Measurements from ENCODE around the gene CADM2.

The CADM2 gene

GRCh38 chr3:85842081-85842480 is 883.3 kb downstream of the CADM2 start:
- Histone ChIP-seq H3K4me1 (ENCODE audit: control insufficient read depth, insufficient read depth, low read depth, low read length) (no peaks in the 10 kb centered on the region), H3K79me1 (replicated peaks; ENCODE audit: low read length, poor library complexity, severe bottlenecking) (no peaks in the 10 kb centered on the region), H2BK5ac (ENCODE audit: low read depth, low read length, poor library complexity, severe bottlenecking) (no peak overlapping the region), H4K91ac (ENCODE audit: low read length) (no peak overlapping the region), H3K4ac (ENCODE audit: low read depth in 1 of 2, low read length in 2 of 2) (no peak overlapping the region), H3K18ac (ENCODE audit: low read depth in 1 of 2, low read length in 2 of 2) (no peak overlapping the region), H3K4me2 (ENCODE audit: low read length, poor library complexity, severe bottlenecking) (no peak overlapping the region), H3K27ac (ENCODE audit: low read length, poor library complexity, severe bottlenecking) (no peak overlapping the region), H2BK12ac (ENCODE audit: low read length in 2 of 2) (no peak overlapping the region), H3K4me3 (ENCODE audit: insufficient read depth in 1 of 2, low read depth in 1 of 2, low read length in 2 of 2) (no peak overlapping the region), H2BK120ac (ENCODE audit: low read depth, low read length) (no peak overlapping the region), H3K9ac (ENCODE audit: low read length) (no peak overlapping the region), H3K23ac (ENCODE audit: low read length in 2 of 2) (no peak overlapping the region), H3K27me3 (ENCODE audit: control insufficient read depth in 1 of 2, insufficient read depth in 1 of 2, low read length in 2 of 2) (no peaks in the 10 kb centered on the region), H2AFZ (ENCODE audit: low read depth, low read length) (no peak overlapping the region), H4K8ac (ENCODE audit: low read length) (no peak overlapping the region), H3K36me3 (ENCODE audit: control insufficient read depth in 1 of 2, insufficient read depth in 2 of 2, low read depth in 1 of 2, low read length in 2 of 2) (no peaks in the 10 kb centered on the region), H3K9me3 (ENCODE audit: control insufficient read depth, low read length) (no peaks in the 10 kb centered on the region), H3K14ac (ENCODE audit: low read length in 2 of 2) (no peak overlapping the region), H2BK15ac (ENCODE audit: low read depth, poor library complexity, severe bottlenecking) (no peak overlapping the region), H2AK5ac (ENCODE audit: low read length, severe bottlenecking) (no peak overlapping the region)
- 89% methylated on average over 3 of the region's 3 CpGs for WGBS
- no peak for DNase-seq

- H3K4me2 ChIP-seq (ENCODE audit: low read length, poor library complexity, severe bottlenecking): no peak overlapping the region
- no peak overlapping the region for H3K4ac ChIP-seq (ENCODE audit: low read depth in 1 of 2, low read length in 2 of 2)
- no peaks in the 10 kb centered on the region for H3K9me3 ChIP-seq (ENCODE audit: control insufficient read depth, low read length)
- no peaks in the 10 kb centered on the region for H3K4me1 ChIP-seq (ENCODE audit: control insufficient read depth, insufficient read depth, low read depth, low read length)
- H3K14ac ChIP-seq (ENCODE audit: low read length in 2 of 2): no peak overlapping the region
- no peak overlapping the region for H2AK5ac ChIP-seq (ENCODE audit: low read length, severe bottlenecking)
- no peak for DNase-seq
- H3K18ac ChIP-seq (ENCODE audit: low read depth in 1 of 2, low read length in 2 of 2): no peak overlapping the region
- no peaks in the 10 kb centered on the region for H3K79me1 ChIP-seq (replicated peaks; ENCODE audit: low read length, poor library complexity, severe bottlenecking)
- H3K9ac ChIP-seq (ENCODE audit: low read length): no peak overlapping the region
- H3K27me3 ChIP-seq (ENCODE audit: control insufficient read depth in 1 of 2, insufficient read depth in 1 of 2, low read length in 2 of 2): no peaks in the 10 kb centered on the region
- H4K8ac ChIP-seq (ENCODE audit: low read length): no peak overlapping the region
- H2BK12ac ChIP-seq (ENCODE audit: low read length in 2 of 2): no peak overlapping the region
- H3K4me3 ChIP-seq (ENCODE audit: insufficient read depth in 1 of 2, low read depth in 1 of 2, low read length in 2 of 2): no peak overlapping the region
- no peak overlapping the region for H2BK5ac ChIP-seq (ENCODE audit: low read depth, low read length, poor library complexity, severe bottlenecking)
- no peak overlapping the region for H4K91ac ChIP-seq (ENCODE audit: low read length)
- no peak overlapping the region for H2BK120ac ChIP-seq (ENCODE audit: low read depth, low read length)
- no peak overlapping the region for H2AFZ ChIP-seq (ENCODE audit: low read depth, low read length)
- H3K23ac ChIP-seq (ENCODE audit: low read length in 2 of 2): no peak overlapping the region
- no peaks in the 10 kb centered on the region for H3K36me3 ChIP-seq (ENCODE audit: control insufficient read depth in 1 of 2, insufficient read depth in 2 of 2, low read depth in 1 of 2, low read length in 2 of 2)
- no peak overlapping the region for H3K27ac ChIP-seq (ENCODE audit: low read length, poor library complexity, severe bottlenecking)
- H2BK15ac ChIP-seq (ENCODE audit: low read depth, poor library complexity, severe bottlenecking): no peak overlapping the region
These were observed 888.2 kb downstream of the CADM2 start for GRCh38 chr3:85846940-85847339.

- Histone ChIP-seq H2AFZ (ENCODE audit: low read depth, low read length) (no peak overlapping the region), H3K4ac (ENCODE audit: low read depth in 1 of 2, low read length in 2 of 2) (no peak overlapping the region), H3K36me3 (ENCODE audit: control insufficient read depth in 1 of 2, insufficient read depth in 2 of 2, low read depth in 1 of 2, low read length in 2 of 2) (no peaks in the 10 kb centered on the region), H3K79me1 (replicated peaks; ENCODE audit: low read length, poor library complexity, severe bottlenecking) (no peaks in the 10 kb centered on the region), H2BK5ac (ENCODE audit: low read depth, low read length, poor library complexity, severe bottlenecking) (no peak overlapping the region), H2BK120ac (ENCODE audit: low read depth, low read length) (no peak overlapping the region), H2BK12ac (ENCODE audit: low read length in 2 of 2) (no peak overlapping the region), H2AK5ac (ENCODE audit: low read length, severe bottlenecking) (no peak overlapping the region), H3K4me1 (ENCODE audit: control insufficient read depth, insufficient read depth, low read depth, low read length) (no peaks in the 10 kb centered on the region), H3K23ac (ENCODE audit: low read length in 2 of 2) (no peak overlapping the region), H4K91ac (ENCODE audit: low read length) (no peak overlapping the region), H3K9me3 (ENCODE audit: control insufficient read depth, low read length) (no peaks in the 10 kb centered on the region), H3K27me3 (ENCODE audit: control insufficient read depth in 1 of 2, insufficient read depth in 1 of 2, low read length in 2 of 2) (no peaks in the 10 kb centered on the region), H4K8ac (ENCODE audit: low read length) (no peak overlapping the region), H3K18ac (ENCODE audit: low read depth in 1 of 2, low read length in 2 of 2) (no peak overlapping the region), H3K4me3 (ENCODE audit: insufficient read depth in 1 of 2, low read depth in 1 of 2, low read length in 2 of 2) (no peak overlapping the region), H2BK15ac (ENCODE audit: low read depth, poor library complexity, severe bottlenecking) (no peak overlapping the region), H3K14ac (ENCODE audit: low read length in 2 of 2) (no peak overlapping the region), H3K9ac (ENCODE audit: low read length) (no peak overlapping the region), H3K4me2 (ENCODE audit: low read length, poor library complexity, severe bottlenecking) (no peak overlapping the region), H3K27ac (ENCODE audit: low read length, poor library complexity, severe bottlenecking) (no peak overlapping the region)
- DNase-seq: no peak
These were observed 892.3 kb downstream of the CADM2 start for GRCh38 chr3:85851071-85851470.

- no peak overlapping the region for H2BK120ac ChIP-seq (ENCODE audit: low read depth, low read length)
- no peaks in the 10 kb centered on the region for H3K79me1 ChIP-seq (replicated peaks; ENCODE audit: low read length, poor library complexity, severe bottlenecking)
- H3K36me3 ChIP-seq (ENCODE audit: control insufficient read depth in 1 of 2, insufficient read depth in 2 of 2, low read depth in 1 of 2, low read length in 2 of 2): no peaks in the 10 kb centered on the region
- H3K4me3 ChIP-seq (ENCODE audit: insufficient read depth in 1 of 2, low read depth in 1 of 2, low read length in 2 of 2): no peak overlapping the region
- H3K18ac ChIP-seq (ENCODE audit: low read depth in 1 of 2, low read length in 2 of 2): no peak overlapping the region
- no peak overlapping the region for H3K4me2 ChIP-seq (ENCODE audit: low read length, poor library complexity, severe bottlenecking)
- no peak overlapping the region for H3K9ac ChIP-seq (ENCODE audit: low read length)
- no peaks in the 10 kb centered on the region for H3K4me1 ChIP-seq (ENCODE audit: control insufficient read depth, insufficient read depth, low read depth, low read length)
- 100% methylated on average over 1 of the region's 2 CpGs for WGBS
- no peaks in the 10 kb centered on the region for H3K27me3 ChIP-seq (ENCODE audit: control insufficient read depth in 1 of 2, insufficient read depth in 1 of 2, low read length in 2 of 2)
- no peak overlapping the region for H2AK5ac ChIP-seq (ENCODE audit: low read length, severe bottlenecking)
- no peak overlapping the region for H2BK5ac ChIP-seq (ENCODE audit: low read depth, low read length, poor library complexity, severe bottlenecking)
- DNase-seq: no peak
- H3K14ac ChIP-seq (ENCODE audit: low read length in 2 of 2): no peak overlapping the region
- no peak overlapping the region for H3K27ac ChIP-seq (ENCODE audit: low read length, poor library complexity, severe bottlenecking)
- no peak overlapping the region for H3K4ac ChIP-seq (ENCODE audit: low read depth in 1 of 2, low read length in 2 of 2)
- no peak overlapping the region for H2AFZ ChIP-seq (ENCODE audit: low read depth, low read length)
- no peaks in the 10 kb centered on the region for H3K9me3 ChIP-seq (ENCODE audit: control insufficient read depth, low read length)
- H2BK15ac ChIP-seq (ENCODE audit: low read depth, poor library complexity, severe bottlenecking): no peak overlapping the region
- H2BK12ac ChIP-seq (ENCODE audit: low read length in 2 of 2): no peak overlapping the region
- H4K91ac ChIP-seq (ENCODE audit: low read length): no peak overlapping the region
- no peak overlapping the region for H4K8ac ChIP-seq (ENCODE audit: low read length)
- H3K23ac ChIP-seq (ENCODE audit: low read length in 2 of 2): no peak overlapping the region
These were observed 895.0 kb downstream of the CADM2 start for GRCh38 chr3:85853805-85854204.

Measured in mesenchymal stem cell (in vitro differentiated cells and primary cell).